ENCODE data around the gene SLC30A10. TPM values are rescaled to one million over a fixed set of nuclear protein-coding genes. Genes with fewer than 3 reads are reported as not detected.

SLC30A10 gene
- total RNA-seq, 1 experiment from 2014 or later: 0.09 TPM

- H2BK5ac ChIP-seq (ENCODE audit: insufficient read length, low read length): no peak overlapping the region
- no peaks in the 10 kb centered on the region for H3K9me3 ChIP-seq (ENCODE audit: control insufficient read depth, low read depth, low read length)
- DNase-seq: no peak
- H3T11ph ChIP-seq (ENCODE audit: low read length): no peak overlapping the region
- peaks cover 8 to 18% of the 10 kb centered on the region in 2 experiments for H3K4me1 Mint-ChIP-seq
- no CpG with 5 or more reads among the region's 4 CpGs for WGBS (ENCODE audit: extremely low coverage, insufficient read length, low lambda C conversion rate)
- H4K8ac ChIP-seq (replicated peaks; ENCODE audit: insufficient read length, low read depth, low read length): no peak overlapping the region
- no peak overlapping the region for H3K4ac ChIP-seq (ENCODE audit: low read depth, low read length)
- no peaks in the 10 kb centered on the region; the same call in 1 of the 2 replicates for H3K27me3 Mint-ChIP-seq (ENCODE audit: low read depth)
- H2BK12ac ChIP-seq (ENCODE audit: insufficient read length, low read depth, low read length): no peak overlapping the region
- no peak overlapping the region for H3K4me3 Mint-ChIP-seq
- H3K36me3 Mint-ChIP-seq (ENCODE audit: insufficient read depth in 1 of 3, low read depth in 3 of 3): no peaks in the 10 kb centered on the region
- H3K27ac Mint-ChIP-seq: no peak overlapping the region
- H3K79me1 ChIP-seq (ENCODE audit: insufficient read depth, low read depth, low read length, poor library complexity, severe bottlenecking): no peaks in the 10 kb centered on the region
- no peak for TF ChIP-seq CTCF (conservative IDR thresholded peaks at IDR 0.05)
- H2BK20ac ChIP-seq (ENCODE audit: low read depth, low read length, poor library complexity, severe bottlenecking): no peak overlapping the region
- no peaks in the 10 kb centered on the region for H3K4me1 ChIP-seq (ENCODE audit: insufficient read depth, low read length)
- H4K5ac ChIP-seq (ENCODE audit: insufficient read length, low read depth, low read length): no peak overlapping the region
- H3K23me2 ChIP-seq (ENCODE audit: insufficient read length, low read depth, low read length, poor library complexity, severe bottlenecking): no peaks in the 10 kb centered on the region
- no peak overlapping the region for H4K91ac ChIP-seq (ENCODE audit: insufficient read length, low read depth, low read length)
- no peak overlapping the region for H3K23ac ChIP-seq (ENCODE audit: insufficient read length, low read depth, low read length)
- H3K56ac ChIP-seq (ENCODE audit: insufficient read length, low read depth, low read length): no peak overlapping the region
- H3K18ac ChIP-seq (ENCODE audit: insufficient read length, low read depth, low read length): no peak overlapping the region
- H3K27me3 ChIP-seq (ENCODE audit: insufficient read depth, low read length): no peaks in the 10 kb centered on the region
- no peak overlapping the region for H3K14ac ChIP-seq (ENCODE audit: insufficient read depth, low read length)
- no peak overlapping the region for H3K27ac ChIP-seq (ENCODE audit: insufficient read length, low read depth, low read length)
- no peak overlapping the region for H3K4me2 ChIP-seq (ENCODE audit: insufficient read depth, insufficient read length, low read length)
- H3K9me3 Mint-ChIP-seq: no peaks in the 10 kb centered on the region
- H2BK120ac ChIP-seq (ENCODE audit: low read depth, low read length, poor library complexity, severe bottlenecking): no peak overlapping the region
- H2AFZ ChIP-seq (ENCODE audit: low read length): no peak overlapping the region
- no peak overlapping the region for H2AK5ac ChIP-seq (ENCODE audit: insufficient read length, low read length)
- no peak overlapping the region for H2BK15ac ChIP-seq (ENCODE audit: low read depth, low read length)
- no peaks in the 10 kb centered on the region for H3K79me2 ChIP-seq (ENCODE audit: insufficient read depth, low read length)
- no peaks in the 10 kb centered on the region for H4K20me1 ChIP-seq (ENCODE audit: control insufficient read depth, insufficient read depth, insufficient read length)
- H3K9ac ChIP-seq (ENCODE audit: extremely low read depth, insufficient read length, low read length): no peak overlapping the region
These were observed 18.9 kb downstream of the SLC30A10 start for GRCh38 chr1:219909476-219909875.
